Muscle of back (tissue), 11 donors: Measurements from ENCODE around the gene IL1RAPL2. TPM values are rescaled to one million over a fixed set of nuclear protein-coding genes. Genes with fewer than 3 reads are reported as not detected.

Experiments used
- DNase-seq, 3 donors: peaks; one replicate each; pipeline versions ENCODE4 v3.0.0 to v3.0.0-alpha.2; 2013
- polyA plus RNA-seq, 10 donors: library from polyadenylated mRNA; unstranded; fragments of 120-200 nt; gene quantifications; one replicate each; pipeline ENCODE4 v1.2.1, GENCODE V29; 2013; ENCODE audit not compliant: insufficient read length in 10 of 10

IL1RAPL2 gene
- polyA plus RNA-seq, 10 donors: 1.6 to 3.2 (median 2.5) TPM

- DNase-seq: no peak
Observed at GRCh38 chrX:105697984-105698781, 1132.2 kb downstream of the IL1RAPL2 start.

- DNase-seq: no peak
Observed at GRCh38 chrX:105700331-105700730, 1134.3 kb downstream of the IL1RAPL2 start.

DNA sequence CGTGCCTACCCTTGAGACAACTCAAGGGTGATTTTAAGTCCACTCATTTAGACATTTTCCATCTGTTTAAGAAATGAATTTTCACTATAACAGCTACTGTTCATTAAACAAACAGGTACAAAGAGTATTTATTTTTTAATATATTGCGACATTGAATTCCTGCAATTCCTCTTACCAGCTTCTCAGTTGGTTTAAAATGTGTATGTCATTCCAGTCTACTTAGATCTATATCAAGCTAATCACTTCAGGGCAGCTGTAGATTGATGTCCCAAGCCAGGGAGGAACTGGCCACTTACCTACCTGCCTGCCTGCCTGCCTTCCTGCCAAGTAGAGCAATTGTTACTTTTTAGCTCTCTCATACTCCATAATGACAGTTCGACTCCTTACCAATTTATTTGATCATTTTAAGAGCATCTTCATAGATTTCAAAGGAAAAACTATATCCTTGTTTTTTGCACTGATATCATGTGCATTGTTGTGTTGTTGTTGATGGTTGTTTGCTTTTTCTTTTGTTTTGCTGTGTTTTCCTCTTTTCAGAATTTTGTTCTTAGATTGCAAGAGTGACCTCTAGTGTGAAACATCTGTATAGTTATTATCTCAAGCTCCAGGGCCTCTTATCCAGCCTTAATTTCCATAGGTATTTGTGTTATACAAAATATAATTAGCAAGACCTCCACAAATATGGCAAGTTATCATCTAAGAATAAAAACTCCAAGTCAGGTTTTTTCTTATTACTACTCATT lies 1135.5 kb downstream of the IL1RAPL2 start:
- DNase-seq: peak in 1 of 3 donors; percentile 31

- no peak for DNase-seq
Observed at GRCh38 chrX:105703876-105704275, 1137.9 kb downstream of the IL1RAPL2 start.

DNA sequence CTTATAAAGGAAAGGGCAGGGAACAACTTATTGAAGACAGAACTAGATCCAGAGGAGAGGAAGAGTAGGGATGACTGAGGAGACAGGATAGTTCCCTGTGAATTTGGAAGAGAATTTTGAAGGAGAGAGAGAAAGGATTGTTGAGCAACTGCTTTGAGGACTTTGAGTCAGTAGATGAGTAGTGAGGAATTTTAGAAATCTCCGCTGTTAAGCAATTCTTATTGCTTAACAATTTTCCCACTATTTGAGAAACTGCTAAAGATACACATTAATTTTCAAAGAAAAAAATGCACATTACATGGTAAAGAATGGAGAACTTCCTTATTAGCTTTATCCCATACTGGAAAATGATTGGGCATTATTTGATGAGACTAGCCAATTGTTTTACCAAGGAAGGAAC lies 1140.0 kb downstream of the IL1RAPL2 start:
- no peak for DNase-seq

GRCh38 chrX:105711805-105712204 lies 1145.8 kb downstream of the IL1RAPL2 start:
- DNase-seq: no peak

DNA sequence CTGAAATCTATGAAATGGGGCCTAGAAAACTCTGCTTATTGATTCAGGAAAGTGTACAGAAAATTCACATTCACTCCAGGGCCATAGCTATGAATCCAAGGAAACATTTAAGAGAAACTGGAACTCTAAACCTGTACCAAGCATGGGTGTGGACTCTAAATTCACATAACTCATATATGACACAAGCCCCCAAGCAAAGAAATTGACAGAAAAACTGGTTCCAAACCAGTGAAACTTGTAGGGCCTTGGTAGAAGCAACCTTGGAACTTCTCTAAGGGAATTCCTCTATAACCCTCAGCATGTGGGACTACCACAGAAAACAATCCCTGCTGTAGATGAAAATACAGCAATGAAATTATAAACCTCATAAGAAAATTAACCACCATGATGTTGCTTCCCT lies 1149.7 kb downstream of the IL1RAPL2 start:
- DNase-seq: no peak

DNA sequence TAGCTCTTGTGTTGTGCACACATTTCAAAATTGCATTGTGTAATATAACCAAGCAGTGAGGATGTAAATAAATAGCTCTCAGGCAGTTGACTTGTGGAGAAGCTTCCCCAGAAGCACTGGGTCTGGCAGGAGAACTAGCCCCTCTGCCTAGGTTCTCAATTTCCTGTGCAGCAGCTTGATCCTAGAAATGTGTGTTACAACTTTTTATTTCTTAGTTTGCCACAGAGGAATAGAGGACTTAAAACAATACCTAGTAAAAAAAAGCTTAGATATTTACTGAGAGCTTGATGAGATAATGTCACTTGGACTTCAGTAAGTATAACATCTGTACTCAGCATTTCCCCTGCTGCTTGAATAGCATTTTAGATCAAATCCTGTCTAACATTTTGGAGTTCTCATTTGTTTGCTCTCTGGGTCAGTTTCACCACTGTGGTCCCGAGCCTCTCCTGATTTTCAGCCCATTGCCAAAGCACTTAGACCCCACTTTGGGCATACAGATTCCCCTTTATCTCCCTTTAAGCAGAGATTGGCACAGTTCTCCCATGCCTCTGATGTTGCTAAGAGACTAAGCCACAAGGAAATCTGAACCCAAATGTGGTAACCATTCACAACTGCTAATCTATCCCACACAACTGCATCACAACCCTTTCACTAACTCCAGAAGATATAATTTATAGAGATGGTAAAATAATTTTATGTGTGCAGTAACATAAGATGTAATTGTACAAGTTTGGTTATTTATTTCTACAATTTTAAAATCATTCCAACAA lies 1158.2 kb downstream of the IL1RAPL2 start:
- DNase-seq: peak; percentile 16 to 73 (median 31)

DNA sequence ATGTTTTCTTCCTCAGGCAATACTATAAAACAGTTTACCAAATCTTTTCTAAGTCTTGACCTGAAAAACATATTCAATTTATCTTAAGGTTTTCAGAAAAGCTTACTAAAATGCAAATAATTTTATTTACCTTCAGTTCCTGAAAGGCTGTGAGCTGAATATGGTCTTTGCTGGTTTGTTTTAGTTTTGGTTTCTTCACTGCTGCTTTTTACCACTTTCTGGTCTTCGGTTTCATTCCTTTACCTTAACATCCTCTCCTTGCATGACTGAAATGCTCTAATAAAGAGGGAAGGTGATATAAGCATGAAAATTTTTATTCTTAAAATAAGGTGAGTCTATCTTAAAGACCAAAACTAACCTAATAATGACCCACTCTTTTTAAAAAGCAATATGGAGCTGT lies 1159.2 kb downstream of the IL1RAPL2 start:
- no peak for DNase-seq

- DNase-seq: no peak
Observed at GRCh38 chrX:105738162-105738561, 1172.2 kb downstream of the IL1RAPL2 start.

DNA sequence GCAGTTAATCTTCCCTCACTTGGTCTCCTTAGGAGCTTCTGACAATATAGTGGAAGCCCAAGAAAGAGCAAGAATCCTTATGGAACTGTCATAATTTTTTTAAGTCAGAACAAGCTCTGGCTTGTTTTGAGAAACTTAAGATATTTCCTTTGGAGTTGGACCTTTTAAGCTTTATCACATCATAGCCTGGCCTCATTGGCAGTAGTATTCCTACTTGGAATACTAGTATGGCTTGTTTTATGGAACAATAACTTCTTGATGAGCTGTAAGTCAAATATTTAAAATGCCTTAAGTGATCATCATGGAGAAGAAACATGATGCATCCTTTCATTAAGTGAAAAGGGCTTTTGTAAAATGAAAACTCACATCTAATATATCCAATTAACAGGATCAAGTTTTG lies 1178.3 kb downstream of the IL1RAPL2 start:
- no peak for DNase-seq

DNA sequence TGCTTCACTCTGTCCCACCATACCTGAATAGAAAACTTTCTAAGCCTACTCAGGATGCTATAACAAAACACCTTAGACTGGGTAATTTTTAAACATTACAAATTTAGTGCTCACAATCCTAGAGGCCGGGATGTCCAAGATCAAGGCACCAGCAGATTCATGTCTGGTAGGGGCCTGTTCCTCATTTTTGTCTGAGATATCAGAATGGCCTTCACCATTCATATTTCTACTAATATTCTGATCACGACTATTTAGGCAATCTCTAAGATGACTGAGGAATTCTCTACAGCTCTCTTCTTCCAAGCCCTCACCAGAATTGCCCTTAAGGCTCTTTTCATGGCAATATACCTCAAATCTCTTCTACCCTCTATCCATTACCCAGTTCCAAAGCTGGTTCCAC lies 1178.9 kb downstream of the IL1RAPL2 start:
- DNase-seq: no peak

DNA sequence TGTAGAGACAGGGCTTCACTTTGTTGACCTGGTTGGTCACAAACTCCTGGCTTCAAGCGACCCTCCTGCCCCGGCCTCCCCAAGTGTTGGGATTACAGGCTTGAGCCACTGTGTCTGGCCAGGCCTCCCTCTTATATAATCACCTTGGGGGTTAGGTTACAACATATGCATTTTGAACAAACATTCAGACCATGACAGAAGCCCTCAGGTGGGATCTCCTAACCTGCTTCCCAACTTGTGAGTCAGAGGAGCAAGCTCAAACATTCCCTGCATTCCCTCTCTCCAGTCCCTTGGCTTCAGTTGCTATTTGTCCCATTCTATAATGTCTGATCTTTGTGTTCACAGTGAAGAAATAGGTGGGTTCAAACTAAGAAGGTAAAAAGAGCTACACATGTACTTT lies 1179.9 kb downstream of the IL1RAPL2 start:
- no peak for DNase-seq

DNA sequence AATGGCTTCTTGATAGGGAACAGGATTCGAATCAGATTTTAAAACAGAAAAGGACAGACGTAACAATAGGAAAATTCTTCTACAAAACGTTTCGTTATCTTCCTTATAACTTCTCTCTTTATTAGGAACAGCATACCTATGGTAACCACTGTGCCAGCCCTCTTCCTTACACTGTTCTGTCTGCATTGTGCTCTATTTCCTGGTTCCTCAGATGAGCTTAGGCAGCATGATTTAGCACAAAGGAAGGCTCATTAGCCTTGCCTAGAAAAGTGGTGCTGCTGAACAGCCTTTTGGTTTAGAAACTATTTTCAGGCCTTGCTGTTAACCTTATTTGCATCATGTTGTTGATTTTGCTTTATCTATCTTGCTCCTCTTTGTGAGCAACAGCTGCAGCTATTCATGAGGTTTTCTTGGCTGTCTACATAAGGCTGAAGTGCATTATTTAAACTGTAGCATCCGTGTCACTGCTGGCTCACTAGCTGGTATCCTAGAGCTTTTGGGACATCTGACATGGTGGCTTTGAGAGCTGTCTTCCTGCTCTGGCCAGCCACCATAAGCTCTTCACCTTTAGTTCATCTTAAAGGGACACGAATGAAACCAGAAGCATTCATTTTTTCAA lies 1186.4 kb downstream of the IL1RAPL2 start:
- peak in 1 of 3 donors; percentile 56 for DNase-seq

DNA sequence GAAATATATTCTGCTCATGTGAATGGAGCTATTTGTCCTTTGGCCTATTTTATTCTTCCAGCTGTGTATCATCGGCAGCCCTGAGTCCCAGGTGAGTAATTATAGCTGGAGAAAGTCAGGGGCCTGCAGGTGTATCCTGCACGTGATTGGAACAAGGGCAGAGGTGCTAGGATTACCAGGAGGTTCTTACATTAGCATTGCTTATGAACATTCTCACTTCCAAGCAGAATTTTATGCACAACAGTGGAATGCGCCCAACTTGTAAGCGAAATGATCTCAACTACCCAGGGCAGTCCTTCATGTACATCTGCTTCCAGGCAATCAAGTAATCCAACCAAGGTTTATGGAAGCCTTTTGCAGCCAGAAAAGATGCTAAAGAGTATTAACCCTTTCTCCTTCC lies 1187.4 kb downstream of the IL1RAPL2 start:
- DNase-seq: peak; percentile 58 to 87 (median 73)

DNA sequence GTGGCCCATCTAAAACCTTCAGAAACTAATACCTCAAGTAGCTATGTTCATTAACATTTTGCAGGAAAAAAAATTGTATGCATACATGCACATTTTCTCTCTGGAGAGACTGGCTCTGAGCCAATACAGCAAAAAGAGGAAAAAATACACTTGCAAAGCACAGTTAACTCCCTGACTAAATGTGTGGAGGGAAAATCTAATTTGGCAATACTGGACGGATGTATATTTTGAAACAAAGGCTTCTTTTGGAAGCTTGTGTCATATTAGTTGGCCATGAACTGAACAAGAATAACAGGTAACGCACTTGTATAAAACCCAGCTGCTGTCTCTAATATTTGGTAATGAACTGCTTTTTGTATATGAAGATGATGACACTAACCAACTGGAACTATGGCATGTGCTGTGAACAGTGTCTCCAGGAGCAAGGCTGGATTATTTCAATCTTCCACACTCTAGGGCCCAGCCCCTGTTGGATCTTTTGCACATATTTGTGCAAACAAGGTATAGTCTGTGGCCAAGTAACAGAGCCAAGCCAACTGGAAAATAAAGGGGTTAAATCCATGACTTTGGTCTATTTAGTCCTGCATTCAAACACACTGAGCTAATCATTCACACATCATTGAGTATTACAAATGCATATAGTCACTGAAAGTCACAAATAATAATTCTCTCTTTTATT lies 1188.4 kb downstream of the IL1RAPL2 start:
- DNase-seq: peak in 1 of 3 donors; percentile 64

DNA sequence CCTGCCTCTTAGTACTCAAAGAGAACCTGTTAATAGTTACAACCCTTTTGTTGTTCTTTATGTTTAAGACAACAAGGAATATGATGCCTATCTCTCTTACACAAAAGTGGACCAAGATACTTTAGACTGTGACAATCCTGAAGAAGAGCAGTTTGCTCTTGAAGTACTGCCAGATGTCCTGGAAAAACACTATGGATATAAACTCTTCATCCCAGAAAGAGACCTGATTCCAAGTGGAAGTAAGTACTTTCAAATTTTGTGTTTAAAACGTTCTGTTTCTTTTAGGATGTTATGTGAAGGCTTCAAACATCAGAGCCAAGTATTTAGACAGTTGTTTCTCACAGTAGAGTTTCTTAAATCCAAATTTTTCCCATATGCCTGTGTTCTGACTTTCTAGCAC lies 1189.1 kb downstream of the IL1RAPL2 start:
- peak in 1 of 3 donors; percentile 73 for DNase-seq

DNA sequence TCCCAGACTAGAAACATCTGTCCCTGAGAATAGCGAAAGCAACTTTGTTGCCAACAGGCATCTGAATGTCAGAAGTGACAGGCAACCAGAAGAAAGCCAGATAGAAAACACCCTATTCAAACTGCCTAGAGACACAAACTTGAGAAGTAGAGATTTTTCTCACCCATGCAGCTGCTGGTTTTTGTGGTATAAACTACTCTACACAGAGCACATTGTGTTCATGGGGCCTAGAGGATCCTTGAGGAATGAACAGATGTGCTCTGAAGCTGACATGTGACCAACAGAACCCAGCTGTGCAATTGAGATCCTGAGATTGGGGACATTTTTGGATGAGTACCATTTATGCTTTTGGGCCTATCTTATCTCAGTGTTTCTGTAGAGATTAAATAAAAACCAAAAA lies 1192.8 kb downstream of the IL1RAPL2 start:
- peak in 1 of 3 donors; percentile 75 for DNase-seq

GRCh38 chrX:105759598-105759997 lies 1193.6 kb downstream of the IL1RAPL2 start:
- no peak for DNase-seq

GRCh38 chrX:105765691-105766090 lies 1199.7 kb downstream of the IL1RAPL2 start:
- no peak for DNase-seq

DNA sequence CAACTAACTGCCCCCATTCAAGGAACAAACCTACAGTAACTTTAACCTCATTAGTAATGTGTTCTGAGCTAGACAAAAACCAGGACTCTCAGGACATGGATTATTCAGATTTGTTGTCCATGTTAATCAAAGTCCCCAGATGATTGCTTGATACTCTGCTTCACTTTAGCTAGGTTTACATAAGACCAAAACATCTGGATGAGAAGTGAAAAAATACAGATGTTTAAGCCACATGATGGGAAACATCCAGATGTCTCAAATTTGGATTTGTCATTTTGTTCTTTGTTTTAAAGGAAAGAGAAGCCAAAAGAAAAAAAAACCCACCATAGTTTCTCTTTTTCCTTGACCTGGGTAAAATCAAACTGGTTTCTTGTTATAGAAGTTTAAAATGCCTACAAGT lies 1207.8 kb downstream of the IL1RAPL2 start:
- DNase-seq: peak in 1 of 3 donors; percentile 70
